ENCODE data around the gene MPO. TPM values are rescaled to one million over a fixed set of nuclear protein-coding genes. Genes with fewer than 3 reads are reported as not detected.
A peak's percentile ranks its signal among the peaks of the same experiment; 100 is the strongest.

The MPO gene
- total and polyA plus RNA-seq, 2 of the 8 experiments (the other 6 are each of a cell fraction or from before 2014, with no cell fraction given) = 0.06 to 0.74 TPM

GRCh38 chr17:58284613-58285421, 4.1 kb upstream of the MPO start (continued):
- TF ChIP-seq PHF8 (conservative IDR thresholded peaks at IDR 0.05; ENCODE audit: low read depth, low read length) (no peak), TCF12 (IDR thresholded peaks at IDR 0.05; ENCODE audit: low read depth, low read length) (0 out of 2 replicates have a peak, but pooled peaks have one; percentile 55), CEBPB (IDR thresholded peaks at IDR 0.05; ENCODE audit: low read depth, low read length) (peak; percentile 74), SRF (IDR thresholded peaks at IDR 0.05; ENCODE audit: low read depth, low read length) (no peak), POLR2A (IDR thresholded peaks at IDR 0.05; ENCODE audit: control extremely low read depth in 1 of 2, low read depth in 2 of 2, low read length in 2 of 2) (peak in 1 of 2 experiments; percentile 68; a peak in 2 of 3 replicates), TAF1 (IDR thresholded peaks at IDR 0.05; ENCODE audit: low read depth, low read length) (peak; percentile 41; the same call in 1 of the 2 replicates), TBP (IDR thresholded peaks at IDR 0.05; ENCODE audit: low read depth, low read length) (peak; percentile 24; the same call in 1 of the 2 replicates), HDAC2 (IDR thresholded peaks at IDR 0.05; ENCODE audit: borderline replicate concordance in 1 of 2, low read depth in 2 of 2, low read length in 2 of 2) (0 out of 4 replicates have a peak, but pooled peaks of 1 of the 2 experiments have one; percentile 31)
